Thyroid gland (tissue), 4 donors: ENCODE data around the gene HES4. TPM values are rescaled to one million over a fixed set of nuclear protein-coding genes. Genes with fewer than 3 reads are reported as not detected.

Experiments used
- DNase-seq, 2 donors: peaks; one replicate each; pipeline ENCODE4 v3.0.0-alpha.2; 2019
- H3K27ac ChIP-seq, 3 donors: fragments of 200-600 bp; sonication (generic); 1 replicate in 2 of 3; 2 replicates in 1 of 3; pipeline ENCODE4 v1.5.1; 2016 to 2019; ENCODE audit warnings: mild to moderate bottlenecking in 1 of 3, moderate library complexity in 1 of 3
- H3K27me3 ChIP-seq: fragments of 200-600 bp; sonication (generic); one replicate; pipeline ENCODE4 v1.5.1; 2019
- H3K36me3 ChIP-seq, 2 donors: fragments of 200-600 bp; sonication (generic); one replicate each; pipeline ENCODE4 v1.5.1; 2016 to 2019
- H3K4me1 ChIP-seq, 2 donors: fragments of 200-600 bp; sonication (generic); one replicate each; pipeline ENCODE4 v1.5.1; 2017 to 2019
- H3K4me3 ChIP-seq, 3 donors: fragments of 200-600 bp; sonication (generic); replicated peaks in 1 of 3; 1 replicate in 2 of 3; 2 replicates in 1 of 3; pipeline ENCODE4 v1.5.1; 2016; ENCODE audit warnings: mild to moderate bottlenecking in 1 of 3
- H3K9me3 ChIP-seq: fragments of 200-600 bp; sonication (generic); one replicate; pipeline ENCODE4 v1.5.1; 2017
- POLR2A ChIP-seq, 2 donors: fragments of 450-650 bp; IDR thresholded peaks; one replicate each; pipeline ENCODE4 v1.6.1; 2017; ENCODE audit warnings: antibody characterized with exemption in 2 of 2, mild to moderate bottlenecking in 2 of 2, moderate library complexity in 1 of 2
- WGBS, 2 donors: methylation state at CpG; one replicate each; pipeline ENCODE4 v1.1.5; 2017; 5-methylcytosine and 5-hydroxymethylcytosine counted together
- intact Hi-C: fragments of 100-400 bp; cut with DNase I; formaldehyde crosslinking; loops from one replicate; pipeline ENCODE4 v1.15.1; 2023
- total RNA-seq, 4 donors: library from RNA; depleted of rRNA; stranded (reverse); fragments of >200 nt; gene quantifications; one replicate each; pipeline ENCODE4 v1.2.3, GENCODE V29; 2016
- TF ChIP-seq, protein P1 (sequence below), 6 experiments: fragments of 200-600 bp in 3 of 6; fragments of 450-650 bp in 3 of 6; sonication (generic) in 3 of 6; IDR thresholded peaks; one replicate each; pipeline ENCODE4 v1.5.1; 2016 to 2019; ENCODE audit warnings: antibody characterized with exemption in 6 of 6, mild to moderate bottlenecking in 2 of 6, inconsistent platforms in 1 of 6, moderate library complexity in 1 of 6

The HES4 gene
- total RNA-seq, 4 donors from 2014 or later: 5.0 to 29.2 (median 18.6) TPM

DNA sequence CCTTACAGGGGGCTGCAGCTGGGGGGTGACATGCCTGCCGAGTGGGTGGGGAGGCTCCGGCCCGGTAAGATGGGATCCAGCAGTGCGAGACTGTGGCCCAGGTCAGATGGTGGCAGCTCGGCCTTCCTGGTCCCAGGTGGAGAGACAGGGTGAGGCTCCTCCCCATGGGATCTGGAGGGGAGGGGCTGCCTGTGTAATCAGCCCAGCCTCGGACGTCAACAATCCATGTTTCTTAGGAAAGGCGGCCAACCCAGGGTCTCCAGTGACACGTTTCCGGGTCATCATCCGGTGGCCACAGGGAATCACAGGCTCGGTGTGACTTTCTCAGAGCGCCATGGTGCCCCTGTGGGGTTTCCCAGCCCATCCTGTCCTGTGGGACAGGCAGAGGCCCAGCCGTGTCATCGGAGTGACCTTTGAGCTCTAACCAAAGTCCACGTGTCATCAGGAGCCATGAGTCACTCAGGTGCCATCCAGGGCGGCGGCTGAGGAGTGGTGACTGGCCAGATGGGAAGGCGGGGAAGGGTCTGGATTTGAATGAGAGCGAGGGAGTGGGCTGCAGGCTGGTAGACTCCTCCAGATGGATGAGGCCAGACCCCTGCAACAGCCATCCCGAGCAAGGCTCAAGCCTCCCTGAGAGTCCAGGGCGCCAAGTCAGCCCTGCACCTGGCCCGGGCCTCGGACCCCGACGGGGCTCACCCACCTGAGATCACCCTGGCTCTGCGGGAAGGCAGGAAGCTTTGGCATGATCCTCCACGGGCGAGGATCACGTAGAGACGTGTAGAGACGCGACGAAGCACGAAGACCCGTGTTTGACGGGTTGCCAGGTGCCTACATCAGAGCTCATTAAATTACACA lies 6.6 kb upstream of the HES4 start:
- Histone ChIP-seq H3K27ac (no peak overlapping the region), H3K9me3 (no peaks in the 10 kb centered on the region), H3K4me1 (peaks cover 15 to 28% of the 10 kb centered on the region in 2 donors), H3K36me3 (no peaks in the 10 kb centered on the region), H3K27me3 (no peaks in the 10 kb centered on the region), H3K4me3 (no peak overlapping the region)
- WGBS, 2 donors: 78 to 84% methylated on average over 32 to 36 of the region's 37 CpGs
- no peak for TF ChIP-seq POLR2A (IDR thresholded peaks at IDR 0.05)
- TF ChIP-seq, protein P1, sequence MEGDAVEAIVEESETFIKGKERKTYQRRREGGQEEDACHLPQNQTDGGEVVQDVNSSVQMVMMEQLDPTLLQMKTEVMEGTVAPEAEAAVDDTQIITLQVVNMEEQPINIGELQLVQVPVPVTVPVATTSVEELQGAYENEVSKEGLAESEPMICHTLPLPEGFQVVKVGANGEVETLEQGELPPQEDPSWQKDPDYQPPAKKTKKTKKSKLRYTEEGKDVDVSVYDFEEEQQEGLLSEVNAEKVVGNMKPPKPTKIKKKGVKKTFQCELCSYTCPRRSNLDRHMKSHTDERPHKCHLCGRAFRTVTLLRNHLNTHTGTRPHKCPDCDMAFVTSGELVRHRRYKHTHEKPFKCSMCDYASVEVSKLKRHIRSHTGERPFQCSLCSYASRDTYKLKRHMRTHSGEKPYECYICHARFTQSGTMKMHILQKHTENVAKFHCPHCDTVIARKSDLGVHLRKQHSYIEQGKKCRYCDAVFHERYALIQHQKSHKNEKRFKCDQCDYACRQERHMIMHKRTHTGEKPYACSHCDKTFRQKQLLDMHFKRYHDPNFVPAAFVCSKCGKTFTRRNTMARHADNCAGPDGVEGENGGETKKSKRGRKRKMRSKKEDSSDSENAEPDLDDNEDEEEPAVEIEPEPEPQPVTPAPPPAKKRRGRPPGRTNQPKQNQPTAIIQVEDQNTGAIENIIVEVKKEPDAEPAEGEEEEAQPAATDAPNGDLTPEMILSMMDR (IDR thresholded peaks at IDR 0.05): no peak
- intact Hi-C loops: no loop called here
- DNase-seq: no peak

DNA sequence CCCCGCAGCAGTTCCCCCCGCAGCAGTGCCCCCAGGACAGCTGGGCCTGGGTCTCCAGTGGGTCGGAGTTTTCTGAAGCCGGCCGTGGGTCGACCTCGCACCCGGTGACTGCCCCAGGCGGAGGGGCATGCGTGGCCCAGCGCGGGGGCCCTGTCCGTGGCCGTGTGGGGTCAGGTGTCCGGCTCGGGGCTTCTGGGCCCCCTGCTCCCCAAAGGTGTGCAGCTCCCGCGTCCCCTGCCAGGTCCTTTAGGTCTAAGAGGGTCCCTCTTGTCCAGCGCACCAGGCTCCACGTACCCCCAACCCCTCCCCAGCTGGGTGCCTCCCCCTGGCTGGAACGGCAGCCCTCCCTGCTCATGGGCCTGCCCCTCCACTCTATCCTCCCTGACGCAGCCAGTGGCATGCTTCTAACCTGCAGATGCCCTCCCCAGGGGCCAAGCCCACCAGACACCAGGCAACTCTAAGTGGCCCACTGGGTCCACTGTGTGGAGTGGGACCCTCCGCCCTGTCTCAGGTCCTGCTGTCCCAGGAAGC lies 5.9 kb upstream of the HES4 start:
- H3K36me3 ChIP-seq: no peaks in the 10 kb centered on the region
- 31 to 36% methylated on average over 3 to 13 of the region's 23 CpGs for WGBS, 2 donors
- no peaks in the 10 kb centered on the region for H3K27me3 ChIP-seq
- no peaks in the 10 kb centered on the region for H3K9me3 ChIP-seq
- H3K27ac ChIP-seq: peak overlapping the region; percentile 44 to 87 (median 80)
- intact Hi-C loops: no loop called here
- H3K4me3 ChIP-seq: no peak overlapping the region
- TF ChIP-seq, protein P1 (IDR thresholded peaks at IDR 0.05): no peak
- TF ChIP-seq POLR2A (IDR thresholded peaks at IDR 0.05): no peak
- peaks cover 22 to 35% of the 10 kb centered on the region in 2 donors for H3K4me1 ChIP-seq
- DNase-seq: no peak

DNA sequence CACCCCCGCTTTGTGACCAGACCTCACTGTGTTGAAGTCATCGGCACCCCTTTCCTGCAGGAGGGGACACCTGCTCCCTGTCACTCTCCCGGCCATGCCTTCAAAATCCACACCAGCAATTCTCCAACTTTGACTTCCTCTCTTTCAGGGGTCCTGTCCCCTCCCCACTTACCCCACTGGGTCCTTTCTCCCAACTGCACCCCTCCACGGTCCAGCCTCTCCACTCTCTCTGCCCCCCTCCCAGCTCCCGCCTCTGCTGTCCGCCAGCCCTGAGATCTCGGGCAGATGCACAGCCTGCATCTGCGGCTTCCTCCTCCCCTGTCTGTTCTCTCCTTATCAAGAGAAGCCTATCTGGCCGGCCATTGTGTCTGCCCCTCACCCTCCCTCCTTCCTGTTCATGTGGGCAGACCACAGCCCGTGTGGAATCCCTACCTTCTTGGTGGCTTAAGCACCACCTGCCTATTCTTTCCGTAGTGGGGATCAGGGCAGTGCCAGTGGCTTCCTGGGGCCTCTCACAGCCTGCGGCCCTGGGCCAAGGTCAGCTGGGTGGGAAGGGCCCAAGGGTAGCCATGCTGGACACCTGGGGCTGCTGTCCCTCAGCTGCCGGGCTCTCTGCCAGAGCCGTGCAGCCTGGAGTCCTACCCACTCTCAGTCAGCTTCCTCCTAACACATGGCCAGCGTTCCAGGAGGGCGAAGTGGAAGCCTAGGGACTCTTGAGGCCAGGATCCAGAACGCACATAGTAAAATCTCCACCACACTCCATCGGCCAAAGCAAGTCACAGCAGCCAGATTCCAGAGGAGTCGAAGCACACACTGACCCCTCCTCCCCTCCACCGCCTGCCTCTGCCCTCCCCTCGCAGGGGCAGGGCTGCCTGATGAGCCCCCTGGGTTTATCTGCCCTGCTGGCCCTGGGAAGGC lies 5.1 kb upstream of the HES4 start:
- Histone ChIP-seq H3K4me3 (no peak overlapping the region), H3K27me3 (no peaks in the 10 kb centered on the region), H3K4me1 (peaks cover 27 to 36% of the 10 kb centered on the region in 2 donors), H3K9me3 (no peaks in the 10 kb centered on the region), H3K36me3 (no peaks in the 10 kb centered on the region), H3K27ac (peak overlapping the region; percentile 44 to 87 (median 80))
- WGBS, 2 donors: 38 to 43% methylated on average over 11 to 12 of the region's 21 CpGs
- peak; percentile 96 to 97 for DNase-seq
- TF ChIP-seq, protein P1 (IDR thresholded peaks at IDR 0.05): peak in 1 of 6 experiments; percentile 17
- TF ChIP-seq POLR2A (IDR thresholded peaks at IDR 0.05): peak in 1 of 2 donors; percentile 33
- intact Hi-C loops: no loop called here

DNA sequence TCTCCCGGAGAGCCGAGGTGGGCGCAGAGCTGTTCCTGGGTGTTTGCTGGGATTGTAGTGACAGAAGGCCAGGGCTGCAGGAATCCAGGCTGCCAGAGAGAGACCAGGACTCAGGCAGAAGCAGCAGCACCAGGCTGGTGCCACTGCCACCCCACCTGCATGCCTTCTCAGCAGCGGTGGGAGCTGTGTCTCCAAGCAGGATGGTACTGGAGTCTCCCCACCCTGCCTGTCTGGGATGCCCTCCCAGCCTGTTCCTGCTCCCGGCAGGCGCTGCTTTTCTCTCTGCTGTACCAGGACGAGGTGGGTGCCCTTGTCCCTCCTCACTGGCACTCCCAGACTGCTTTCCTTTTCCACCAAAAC lies 4.5 kb upstream of the HES4 start:
- Histone ChIP-seq H3K36me3 (no peaks in the 10 kb centered on the region), H3K4me1 (peaks cover 30 to 40% of the 10 kb centered on the region in 2 donors), H3K27me3 (no peaks in the 10 kb centered on the region), H3K4me3 (no peak overlapping the region), H3K27ac (peak overlapping the region in 1 of 3 donors; percentile 44), H3K9me3 (no peaks in the 10 kb centered on the region)
- no peak for DNase-seq
- TF ChIP-seq POLR2A (IDR thresholded peaks at IDR 0.05): no peak
- TF ChIP-seq, protein P1 (IDR thresholded peaks at IDR 0.05): no peak
- WGBS, 2 donors: 68 to 71% methylated on average over 5 to 7 of the region's 7 CpGs
- intact Hi-C loops: no loop called here
